Measurements from ENCODE around the gene GPR160. TPM values are rescaled to one million over a fixed set of nuclear protein-coding genes. Genes with fewer than 3 reads are reported as not detected.

Gene GPR160
- total and polyA plus RNA-seq, 9 of the 15 experiments (the other 6 are each of a cell fraction or from before 2014, with no cell fraction given), result 1.3 to 10.5 (median 8.3) TPM

DNA sequence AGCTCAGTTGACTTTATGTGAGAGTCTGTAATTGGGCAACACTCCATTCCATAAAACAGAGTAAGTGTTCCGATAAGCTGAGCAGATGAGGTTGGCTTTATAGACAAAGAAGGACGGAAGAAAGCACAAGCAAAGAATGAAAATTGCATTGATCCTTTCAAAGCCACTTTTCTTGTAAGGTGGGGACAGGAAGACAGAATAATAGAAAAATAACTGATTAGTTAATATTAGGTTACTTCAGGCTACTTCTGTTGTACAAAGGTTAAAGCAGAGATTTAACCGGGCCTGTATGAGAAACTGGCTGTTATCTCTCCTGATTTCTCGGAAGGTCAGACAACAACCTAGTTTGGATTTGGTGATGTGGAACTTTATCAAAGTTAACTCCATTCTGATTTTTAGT is 15.5 kb upstream of the GPR160 start:
- Histone ChIP-seq H3K4me3 (no peak overlapping the region), H3K4me2 (ENCODE audit: insufficient read depth, low read length) (no peak overlapping the region), H2AFZ (ENCODE audit: low read depth, low read length) (no peak overlapping the region), H3K27me3 (ENCODE audit: control insufficient read depth in 2 of 2, insufficient read depth in 2 of 2, low read length in 2 of 2) (peaks cover 2 to 8% of the 10 kb centered on the region in 2 experiments; a peak in 2 of 5 replicates), H3K36me3 (ENCODE audit: control insufficient read depth, insufficient read depth, low read length) (no peaks in the 10 kb centered on the region), H3K9me1 (ENCODE audit: control insufficient read depth, insufficient read depth, low read length) (no peaks in the 10 kb centered on the region), H3K79me2 (ENCODE audit: control insufficient read depth, insufficient read depth, low read length) (no peaks in the 10 kb centered on the region), H3K9me3 (replicated peaks; ENCODE audit: control insufficient read depth, insufficient read depth, low read depth, low read length) (no peaks in the 10 kb centered on the region), H4K20me1 (replicated peaks; ENCODE audit: control insufficient read depth, insufficient read depth, low read length) (no peaks in the 10 kb centered on the region), H3K9ac (ENCODE audit: insufficient read depth in 1 of 2, low read depth in 2 of 2, low read length in 2 of 2) (no peak overlapping the region), H3K27ac (ENCODE audit: extremely low read depth, low read depth, low read length) (no peak overlapping the region), H3K4me1 (replicated peaks in 1 of 2; ENCODE audit: control insufficient read depth in 2 of 2, insufficient read depth in 2 of 2, low read length in 2 of 2) (no peaks in the 10 kb centered on the region)
- TF ChIP-seq, protein P1, sequence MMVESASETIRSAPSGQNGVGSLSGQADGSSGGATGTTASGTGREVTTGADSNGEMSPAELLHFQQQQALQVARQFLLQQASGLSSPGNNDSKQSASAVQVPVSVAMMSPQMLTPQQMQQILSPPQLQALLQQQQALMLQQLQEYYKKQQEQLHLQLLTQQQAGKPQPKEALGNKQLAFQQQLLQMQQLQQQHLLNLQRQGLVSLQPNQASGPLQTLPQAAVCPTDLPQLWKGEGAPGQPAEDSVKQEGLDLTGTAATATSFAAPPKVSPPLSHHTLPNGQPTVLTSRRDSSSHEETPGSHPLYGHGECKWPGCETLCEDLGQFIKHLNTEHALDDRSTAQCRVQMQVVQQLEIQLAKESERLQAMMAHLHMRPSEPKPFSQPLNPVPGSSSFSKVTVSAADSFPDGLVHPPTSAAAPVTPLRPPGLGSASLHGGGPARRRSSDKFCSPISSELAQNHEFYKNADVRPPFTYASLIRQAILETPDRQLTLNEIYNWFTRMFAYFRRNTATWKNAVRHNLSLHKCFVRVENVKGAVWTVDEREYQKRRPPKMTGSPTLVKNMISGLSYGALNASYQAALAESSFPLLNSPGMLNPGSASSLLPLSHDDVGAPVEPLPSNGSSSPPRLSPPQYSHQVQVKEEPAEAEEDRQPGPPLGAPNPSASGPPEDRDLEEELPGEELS (CRISPR knock-in tag; IDR thresholded peaks at IDR 0.05; ENCODE audit: borderline replicate concordance), result no peak
- TF ChIP-seq KDM1A (IDR thresholded peaks at IDR 0.05) (no peak), CBFA2T3 (IDR thresholded peaks at IDR 0.05) (no peak), ASH1L (IDR thresholded peaks at IDR 0.05; ENCODE audit: borderline replicate concordance, low read depth, partially characterized antibody) (no peak), SIN3A (IDR thresholded peaks at IDR 0.05; ENCODE audit: borderline replicate concordance in 2 of 2, control insufficient read depth in 1 of 2, low read depth in 2 of 2, low read length in 2 of 2) (no peak), MEF2D (tag; conservative IDR thresholded peaks at IDR 0.05; ENCODE audit: low read depth) (no peak), LCOR (CRISPR knock-in tag; IDR thresholded peaks at IDR 0.05) (no peak), ZNF644 (tag; IDR thresholded peaks at IDR 0.05; ENCODE audit: low read depth) (no peak), ZBTB8A (IDR thresholded peaks at IDR 0.05; ENCODE audit: partially characterized antibody) (no peak), PHTF2 (CRISPR knock-in tag; IDR thresholded peaks at IDR 0.05) (no peak), HNRNPLL (IDR thresholded peaks at IDR 0.05; ENCODE audit: low read depth, low read length, poor library complexity, severe bottlenecking) (no peak), ZZZ3 (IDR thresholded peaks at IDR 0.05) (no peak), ZFP36 (IDR thresholded peaks at IDR 0.05; ENCODE audit: low read depth, low read length, partially characterized antibody) (no peak)
- TF ChIP-seq, protein P2, sequence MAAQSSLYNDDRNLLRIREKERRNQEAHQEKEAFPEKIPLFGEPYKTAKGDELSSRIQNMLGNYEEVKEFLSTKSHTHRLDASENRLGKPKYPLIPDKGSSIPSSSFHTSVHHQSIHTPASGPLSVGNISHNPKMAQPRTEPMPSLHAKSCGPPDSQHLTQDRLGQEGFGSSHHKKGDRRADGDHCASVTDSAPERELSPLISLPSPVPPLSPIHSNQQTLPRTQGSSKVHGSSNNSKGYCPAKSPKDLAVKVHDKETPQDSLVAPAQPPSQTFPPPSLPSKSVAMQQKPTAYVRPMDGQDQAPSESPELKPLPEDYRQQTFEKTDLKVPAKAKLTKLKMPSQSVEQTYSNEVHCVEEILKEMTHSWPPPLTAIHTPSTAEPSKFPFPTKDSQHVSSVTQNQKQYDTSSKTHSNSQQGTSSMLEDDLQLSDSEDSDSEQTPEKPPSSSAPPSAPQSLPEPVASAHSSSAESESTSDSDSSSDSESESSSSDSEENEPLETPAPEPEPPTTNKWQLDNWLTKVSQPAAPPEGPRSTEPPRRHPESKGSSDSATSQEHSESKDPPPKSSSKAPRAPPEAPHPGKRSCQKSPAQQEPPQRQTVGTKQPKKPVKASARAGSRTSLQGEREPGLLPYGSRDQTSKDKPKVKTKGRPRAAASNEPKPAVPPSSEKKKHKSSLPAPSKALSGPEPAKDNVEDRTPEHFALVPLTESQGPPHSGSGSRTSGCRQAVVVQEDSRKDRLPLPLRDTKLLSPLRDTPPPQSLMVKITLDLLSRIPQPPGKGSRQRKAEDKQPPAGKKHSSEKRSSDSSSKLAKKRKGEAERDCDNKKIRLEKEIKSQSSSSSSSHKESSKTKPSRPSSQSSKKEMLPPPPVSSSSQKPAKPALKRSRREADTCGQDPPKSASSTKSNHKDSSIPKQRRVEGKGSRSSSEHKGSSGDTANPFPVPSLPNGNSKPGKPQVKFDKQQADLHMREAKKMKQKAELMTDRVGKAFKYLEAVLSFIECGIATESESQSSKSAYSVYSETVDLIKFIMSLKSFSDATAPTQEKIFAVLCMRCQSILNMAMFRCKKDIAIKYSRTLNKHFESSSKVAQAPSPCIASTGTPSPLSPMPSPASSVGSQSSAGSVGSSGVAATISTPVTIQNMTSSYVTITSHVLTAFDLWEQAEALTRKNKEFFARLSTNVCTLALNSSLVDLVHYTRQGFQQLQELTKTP (IDR thresholded peaks at IDR 0.05; ENCODE audit: low read depth in 1 of 2, partially characterized antibody in 2 of 2), result no peak
- TF ChIP-seq, protein P3, sequence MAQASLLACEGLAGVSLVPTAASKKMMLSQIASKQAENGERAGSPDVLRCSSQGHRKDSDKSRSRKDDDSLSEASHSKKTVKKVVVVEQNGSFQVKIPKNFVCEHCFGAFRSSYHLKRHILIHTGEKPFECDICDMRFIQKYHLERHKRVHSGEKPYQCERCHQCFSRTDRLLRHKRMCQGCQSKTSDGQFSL (CRISPR knock-in tag; IDR thresholded peaks at IDR 0.05), result no peak
- TF ChIP-seq, protein P3 (tag; IDR thresholded peaks at IDR 0.05), result no peak
- ATAC-seq (no peak), DNase-seq (ENCODE audit: extremely low read depth in 1 of 4, low spot score in 3 of 4) (no peak), FAIRE-seq (no peak)
- in situ Hi-C loops (cut with MboI) (no loop called here), intact Hi-C loops (cut with micrococcal nuclease) (no loop called here)
- WGBS (ENCODE audit: insufficient coverage, low coverage, missing lambda C conversion rate), result 38% methylated on average over 4 of the region's 4 CpGs
- BruUV-seq (replicated peaks), result no TSS peak
- POLR2A ChIA-PET, result no interaction called here
- CTCF ChIA-PET (ENCODE audit: low intra/inter-chr PET ratio), result interaction anchor here (0.6 kb wide), 1 partner anchor 159 kb away, joined by 3 read pairs; no protein-coding TSS in a partner anchor

Data from K562 (cell line).